Esophagus squamous epithelium (tissue), 5 donors: ENCODE results near the gene CAPN1. TPM values are rescaled to one million over a fixed set of nuclear protein-coding genes. Genes with fewer than 3 reads are reported as not detected.

Experiments
- DNase-seq: peaks from one replicate; lab custom pipeline; 2025; lab: John Stamatoyannopoulos, UW
- H3K27ac ChIP-seq, 4 donors: fragments of 200-600 bp; sonication (generic); one replicate each; pipeline ENCODE4 v1.5.1; 2016 to 2019; ENCODE audit warnings: mild to moderate bottlenecking in 1 of 4
- H3K27me3 ChIP-seq, 4 donors: fragments of 200-600 bp; sonication (generic); 1 replicate in 3 of 4; 2 replicates in 1 of 4; pipeline versions ENCODE4 v1.5.1 to v1.6.0; 2017 to 2021; ENCODE audit warnings: antibody characterized with exemption in 1 of 4
- H3K36me3 ChIP-seq, 3 donors: fragments of 200-600 bp; sonication (generic); one replicate each; pipeline ENCODE4 v1.5.1; 2016 to 2019
- H3K4me1 ChIP-seq, 3 donors: fragments of 200-600 bp; sonication (generic); one replicate each; pipeline ENCODE4 v1.5.1; 2017 to 2019
- H3K4me3 ChIP-seq, 4 donors: fragments of 200-600 bp; sonication (generic); 1 replicate in 3 of 4; 2 replicates in 1 of 4; pipeline ENCODE4 v1.5.1; 2016 to 2019; ENCODE audit warnings: mild to moderate bottlenecking in 2 of 4, moderate library complexity in 1 of 4
- H3K9me3 ChIP-seq, 3 donors: fragments of 200-600 bp; sonication (generic); one replicate each; pipeline ENCODE4 v1.5.1; 2016 to 2019
- CTCF ChIP-seq, 6 experiments: fragments of 450-650 bp in 4 of 6; fragments of 200-600 bp in 2 of 6; sonication (generic) in 2 of 6; IDR thresholded peaks; one replicate each; pipeline ENCODE4 v1.5.1; 2016 to 2019; ENCODE audit warnings: antibody characterized with exemption in 6 of 6, mild to moderate bottlenecking in 4 of 6, moderate library complexity in 4 of 6
- POLR2A ChIP-seq, 4 donors: fragments of 450-650 bp; IDR thresholded peaks; one replicate each; pipeline ENCODE4 v1.6.1; 2017; ENCODE audit warnings: antibody characterized with exemption in 4 of 4, mild to moderate bottlenecking in 4 of 4, moderate library complexity in 3 of 4
- WGBS, 2 donors: methylation state at CpG; one replicate each; pipeline ENCODE4 v1.1.5; 2018; 5-methylcytosine and 5-hydroxymethylcytosine counted together
- intact Hi-C: fragments of 100-400 bp; cut with DNase I; formaldehyde crosslinking; loops from one replicate; pipeline ENCODE4 v1.15.0; 2022
- total RNA-seq, 4 donors: library from RNA; depleted of rRNA; stranded (reverse); fragments of >200 nt; gene quantifications; one replicate each; pipeline ENCODE4 v1.1.0, GENCODE V29; 2016
- donor health status: DM: yes; HTN: yes; CAD: no.

CAPN1 gene
- total RNA-seq, 4 donors from 2014 or later, result 225 to 696 (median 354) TPM

- Histone ChIP-seq H3K27ac (peak overlapping the region in 2 of 4 donors; percentile 98 to 100), H3K9me3 (no peaks in the 10 kb centered on the region), H3K4me3 (no peak overlapping the region), H3K27me3 (no peaks in the 10 kb centered on the region), H3K36me3 (peaks cover 33 to 65% (median 41%) of the 10 kb centered on the region in 3 donors), H3K4me1 (peaks cover 25 to 64% (median 26%) of the 10 kb centered on the region in 3 donors)
- intact Hi-C loops, result no loop called here
- WGBS, 2 donors, result 76 to 92% methylated on average over 2 of the region's 2 CpGs
- TF ChIP-seq CTCF (IDR thresholded peaks at IDR 0.05) (no peak), POLR2A (IDR thresholded peaks at IDR 0.05) (no peak)
- DNase-seq, result no peak
Measured at GRCh38 chr11:65185171-65185570, 3.4 kb downstream of the CAPN1 start.

GRCh38 chr11:65185869-65186341 is 4.2 kb downstream of the CAPN1 start:
- Histone ChIP-seq H3K36me3 (peaks cover 36 to 72% (median 43%) of the 10 kb centered on the region in 3 donors), H3K4me3 (no peak overlapping the region), H3K4me1 (peaks cover 19 to 57% (median 19%) of the 10 kb centered on the region in 3 donors), H3K27ac (peak overlapping the region in 1 of 4 donors; percentile 4), H3K27me3 (no peaks in the 10 kb centered on the region), H3K9me3 (no peaks in the 10 kb centered on the region)
- no peak for TF ChIP-seq CTCF (IDR thresholded peaks at IDR 0.05)
- no peak for TF ChIP-seq POLR2A (IDR thresholded peaks at IDR 0.05)
- no peak for DNase-seq
- intact Hi-C loops, result no loop called here
- 83 to 87% methylated on average over 6 to 14 of the region's 18 CpGs for WGBS, 2 donors

- no peaks in the 10 kb centered on the region for H3K9me3 ChIP-seq
- no peak for TF ChIP-seq POLR2A (IDR thresholded peaks at IDR 0.05)
- no peak for TF ChIP-seq CTCF (IDR thresholded peaks at IDR 0.05)
- WGBS, 2 donors, result 92 to 97% methylated on average over 6 to 9 of the region's 9 CpGs
- no peak overlapping the region for H3K27ac ChIP-seq
- no peak for DNase-seq
- H3K4me1 ChIP-seq, result peaks cover 18 to 60% (median 19%) of the 10 kb centered on the region in 3 donors
- intact Hi-C loops, result no loop called here
- H3K4me3 ChIP-seq, result no peak overlapping the region
- H3K36me3 ChIP-seq, result peaks cover 36 to 80% (median 43%) of the 10 kb centered on the region in 3 donors
- no peaks in the 10 kb centered on the region for H3K27me3 ChIP-seq
Measured at GRCh38 chr11:65186701-65187100, 5.0 kb downstream of the CAPN1 start.

- Histone ChIP-seq H3K9me3 (no peaks in the 10 kb centered on the region), H3K4me1 (peaks cover 18 to 63% (median 19%) of the 10 kb centered on the region in 3 donors), H3K36me3 (peaks cover 36 to 85% (median 43%) of the 10 kb centered on the region in 3 donors), H3K27ac (no peak overlapping the region), H3K27me3 (no peaks in the 10 kb centered on the region), H3K4me3 (no peak overlapping the region)
- intact Hi-C loops, result no loop called here
- WGBS, 2 donors, result 81 to 88% methylated on average over 3 to 6 of the region's 6 CpGs
- no peak for DNase-seq
- TF ChIP-seq POLR2A (IDR thresholded peaks at IDR 0.05) (no peak), CTCF (IDR thresholded peaks at IDR 0.05) (no peak)
Measured at GRCh38 chr11:65187146-65187675, 5.5 kb downstream of the CAPN1 start.

GRCh38 chr11:65187971-65188461 is 6.3 kb downstream of the CAPN1 start:
- Histone ChIP-seq H3K4me3 (no peak overlapping the region), H3K4me1 (peaks cover 12 to 62% (median 12%) of the 10 kb centered on the region in 3 donors), H3K27ac (no peak overlapping the region), H3K9me3 (no peaks in the 10 kb centered on the region), H3K36me3 (peaks cover 36 to 93% (median 43%) of the 10 kb centered on the region in 3 donors), H3K27me3 (no peaks in the 10 kb centered on the region)
- no peak for DNase-seq
- TF ChIP-seq CTCF (IDR thresholded peaks at IDR 0.05) (no peak), POLR2A (IDR thresholded peaks at IDR 0.05) (no peak)
- intact Hi-C loops, result no loop called here
- 87 to 93% methylated on average over 9 to 13 of the region's 20 CpGs for WGBS, 2 donors
